GM21723 (cell line): ENCODE measurements around the gene PPL.
"Not testable (repeated sequence)": the region's sequence is repeated elsewhere in the genome, so short reads cannot be mapped to it uniquely, and the experiment has no call there.

ENCODE experiments used
- ATAC-seq: cut with Tn5 transposase; IDR thresholded peaks from one replicate; pipeline ENCODE4 v1.9.1; 2021; ENCODE audit warnings: mild to moderate bottlenecking, moderate library complexity; ENCODE audit not compliant: unreplicated experiment

Gene PPL

DNA sequence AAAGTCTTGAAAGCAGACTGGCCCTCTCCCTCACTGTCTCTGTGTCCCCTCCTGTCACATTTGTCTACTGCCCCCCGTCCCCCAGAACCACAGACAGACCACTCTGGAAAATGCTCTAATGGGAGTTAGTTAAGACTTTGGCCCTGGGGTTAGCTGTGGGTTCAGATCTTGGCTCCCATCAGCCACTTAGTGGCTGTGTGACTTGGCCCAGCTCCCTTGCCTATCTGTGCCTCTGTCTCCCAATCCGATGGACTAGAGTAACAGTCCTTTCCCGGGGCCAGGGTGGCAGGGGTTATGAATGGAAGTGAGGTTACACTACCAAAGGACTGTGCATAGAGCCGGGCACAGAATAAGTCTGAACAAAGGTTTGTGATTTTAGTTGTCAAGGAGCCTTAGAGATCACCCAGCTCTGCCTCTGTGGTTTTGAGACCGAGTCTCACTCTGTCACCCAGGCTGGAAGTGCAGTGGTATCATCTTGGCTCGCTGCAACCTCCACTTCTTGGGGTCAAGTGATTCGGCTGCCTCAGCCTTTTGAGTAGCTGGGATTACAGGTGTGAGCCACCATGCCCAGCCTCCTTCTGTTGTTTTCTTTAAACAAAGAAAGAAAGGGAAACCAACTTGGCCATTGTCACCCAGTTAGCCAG, 23.7 kb downstream of the PPL start:
- ATAC-seq = no peak

DNA sequence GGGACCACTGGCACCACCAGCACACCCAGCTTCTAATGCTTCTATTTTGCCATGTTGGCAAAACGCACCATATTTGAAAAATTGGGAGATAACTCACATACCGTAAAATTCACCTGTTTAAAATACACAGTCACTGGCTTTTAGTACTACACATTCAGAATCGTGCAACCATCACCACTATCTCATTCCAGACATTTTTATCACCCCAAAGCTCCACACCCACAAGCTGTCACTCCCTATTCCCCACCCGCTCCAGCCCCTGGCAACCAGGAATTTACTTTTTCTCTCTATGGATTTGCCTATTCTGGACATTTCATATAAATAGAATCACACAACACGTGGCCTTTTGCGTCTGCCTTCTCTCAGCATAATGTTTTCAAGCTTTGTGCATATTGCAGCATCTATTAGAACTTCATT, 25.0 kb downstream of the PPL start:
- ATAC-seq = no peak

DNA sequence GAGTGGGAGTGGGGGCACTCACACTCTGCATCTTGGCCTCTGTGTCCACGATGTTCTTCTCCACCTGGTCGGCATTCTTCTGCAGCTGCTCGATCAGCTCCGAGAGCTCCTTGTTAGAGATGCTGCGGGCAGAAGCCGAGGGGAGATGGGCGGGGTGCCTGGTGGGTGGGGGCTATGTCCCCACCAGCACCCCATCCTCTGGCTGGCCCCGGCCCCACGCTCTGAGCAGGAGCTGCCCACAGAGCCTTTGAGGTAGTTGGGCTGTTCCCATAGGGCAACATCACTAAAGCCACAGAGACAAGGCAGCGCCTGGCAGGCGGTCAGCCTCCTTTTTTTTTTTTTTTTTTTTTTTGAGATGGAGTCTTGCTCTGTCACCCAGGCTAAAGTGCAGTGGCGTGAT, 26.1 kb downstream of the PPL start:
- no peak for ATAC-seq

DNA sequence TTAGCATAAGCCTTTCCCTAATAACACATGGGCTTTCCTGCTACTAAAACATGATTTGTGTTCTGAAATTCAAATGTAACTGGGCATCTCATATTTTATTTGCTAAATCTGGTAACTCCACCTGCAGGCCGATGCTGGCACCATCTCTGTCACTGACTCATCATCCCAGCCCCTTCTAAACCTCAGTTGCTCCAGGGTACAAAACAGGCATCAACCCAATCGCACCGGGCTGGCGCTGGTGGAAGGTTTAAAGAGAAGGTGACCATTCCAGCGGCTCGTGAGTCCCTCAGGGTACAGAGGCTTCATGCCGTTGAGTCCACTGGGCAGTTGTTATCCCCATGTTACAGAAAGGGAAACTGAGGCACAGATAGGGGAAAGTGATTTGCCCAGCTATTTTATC, 27.1 kb downstream of the PPL start:
- ATAC-seq = no peak

DNA sequence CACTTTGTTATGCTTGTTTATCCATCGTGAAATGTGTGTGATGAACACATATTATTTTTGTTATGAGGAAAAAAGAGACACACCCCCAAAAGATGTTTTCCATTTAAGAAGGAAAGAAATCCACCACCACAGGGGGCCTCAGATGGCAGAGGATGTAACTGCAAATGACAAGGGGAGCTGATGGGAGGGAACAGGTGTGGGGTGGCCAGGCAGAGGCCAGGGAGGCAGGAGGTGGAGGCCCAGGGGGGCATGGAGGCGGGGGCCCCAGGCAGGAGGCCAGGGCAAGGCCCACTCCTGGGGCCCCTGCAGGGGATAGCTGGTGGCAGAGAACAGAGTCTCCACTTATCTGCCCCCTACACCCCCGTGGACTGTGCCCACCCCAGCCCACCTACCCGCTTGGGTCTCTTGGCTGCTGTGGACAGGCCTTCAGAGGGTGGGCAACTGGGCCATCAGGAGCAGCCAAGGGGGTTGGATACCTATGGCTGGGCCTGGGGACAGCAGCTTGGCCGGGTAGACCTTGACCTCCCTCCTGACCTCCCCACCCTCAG, 28.0 kb downstream of the PPL start:
- no peak for ATAC-seq

DNA sequence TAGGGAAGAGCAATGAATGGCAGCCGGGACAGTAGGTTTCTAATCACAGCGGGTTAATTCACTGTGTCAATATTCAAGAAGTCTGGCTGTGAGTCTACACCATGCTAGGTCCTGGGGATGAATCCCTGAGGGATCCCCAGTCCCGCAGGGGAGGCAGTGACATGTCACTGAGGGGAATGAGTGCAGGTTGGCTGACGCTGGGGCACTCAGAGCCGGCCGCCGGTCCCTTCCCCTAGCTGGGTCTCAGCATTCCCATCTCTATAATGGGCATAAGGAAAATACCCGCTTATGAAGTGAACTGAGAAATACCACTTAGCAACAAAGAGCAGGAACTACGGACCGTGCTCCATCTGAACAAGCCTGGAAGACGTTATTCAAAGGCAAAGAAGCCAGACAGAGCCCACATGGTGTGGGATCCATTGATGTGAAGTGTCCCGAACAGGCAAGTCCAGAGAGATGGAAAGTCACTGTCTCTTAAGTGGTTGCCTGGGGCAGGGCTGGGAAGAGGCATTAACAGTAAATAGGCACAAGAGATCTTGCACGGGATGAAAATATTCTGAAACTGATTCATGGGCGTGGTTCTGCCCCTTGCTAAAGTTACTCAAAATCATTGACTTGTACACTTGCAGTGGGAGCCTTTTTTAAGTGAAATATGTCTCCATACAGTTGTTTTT, 31.9 kb downstream of the PPL start:
- ATAC-seq = no peak

DNA sequence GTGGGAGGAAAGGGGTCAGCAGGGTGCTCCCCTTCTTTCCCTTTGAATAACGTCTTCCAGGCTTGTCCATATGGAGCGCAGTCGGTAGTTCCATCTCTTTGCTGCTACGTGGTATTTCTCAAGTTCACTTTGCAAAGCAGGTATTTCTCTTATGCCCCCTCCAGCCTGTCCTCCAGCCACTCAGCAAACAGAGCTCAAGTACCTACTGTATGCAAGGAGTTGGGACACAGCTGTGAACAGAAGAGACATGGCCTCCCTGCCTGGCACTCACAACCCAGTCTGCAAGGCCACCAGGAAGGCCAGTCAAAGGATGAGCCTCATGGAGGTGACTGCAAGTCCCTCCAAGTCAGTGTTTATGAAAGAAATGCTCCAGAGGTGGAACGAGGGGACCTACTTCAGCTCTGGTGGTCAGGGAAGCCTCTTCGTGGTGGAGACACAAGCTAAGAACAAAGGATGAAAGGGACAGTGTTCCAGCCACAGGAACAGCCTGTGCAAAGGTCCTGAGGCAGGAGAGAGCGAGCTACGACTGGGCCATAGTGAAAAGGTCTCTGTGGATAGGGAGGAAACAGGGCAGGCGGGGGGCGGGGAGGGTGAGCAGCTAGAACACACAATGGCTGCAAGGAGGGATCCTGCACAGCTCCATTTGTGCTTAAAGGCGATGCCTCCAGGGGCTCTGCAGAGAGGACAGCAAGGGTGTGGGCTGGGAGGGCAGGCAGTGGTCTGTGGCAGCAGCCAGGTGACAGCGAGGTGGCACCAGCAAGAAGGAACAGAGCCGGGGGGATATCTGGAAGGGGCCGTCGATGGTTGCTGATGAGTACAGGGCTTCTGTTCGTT, 32.6 kb downstream of the PPL start:
- no peak for ATAC-seq

DNA sequence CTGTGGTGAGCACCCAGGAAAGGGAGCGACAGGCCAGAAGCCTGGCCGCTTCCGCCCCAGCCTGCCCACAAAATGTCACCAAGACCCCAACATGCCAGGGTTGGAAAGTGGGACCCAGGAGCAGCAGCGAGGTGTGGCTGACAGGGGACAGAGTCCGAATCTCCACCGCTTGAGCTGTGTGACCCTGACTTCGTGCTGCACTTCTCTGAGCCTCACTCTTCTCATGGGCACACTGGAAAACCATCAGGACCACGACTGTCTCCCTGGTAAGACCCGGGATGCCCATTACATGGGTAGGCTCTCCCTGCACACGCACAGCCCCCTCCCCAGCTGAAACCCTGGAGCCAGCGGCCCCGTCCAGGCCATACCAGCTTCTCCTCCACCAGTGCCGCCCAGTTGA, 34.9 kb downstream of the PPL start:
- no peak for ATAC-seq

DNA sequence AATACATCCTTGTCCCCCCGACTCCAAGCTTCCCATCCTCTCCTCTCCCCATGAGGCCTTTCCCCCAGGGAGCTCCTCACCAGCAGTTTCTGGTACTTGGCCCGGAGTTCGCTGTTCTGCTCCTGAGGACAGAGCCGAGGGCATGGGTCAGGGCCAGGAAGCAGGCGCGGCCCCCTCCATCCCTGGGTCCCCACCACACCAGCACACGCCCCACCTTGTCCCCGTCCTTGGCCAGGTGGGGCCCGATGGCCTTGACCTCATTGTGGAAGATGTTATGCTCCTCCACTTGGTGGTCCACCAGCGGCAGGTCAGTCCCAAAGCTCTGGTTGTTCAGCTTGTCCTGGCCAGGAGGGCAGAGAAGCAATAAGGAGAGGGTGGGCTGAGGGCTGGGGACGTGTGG, 36.2 kb downstream of the PPL start:
- no peak for ATAC-seq

DNA sequence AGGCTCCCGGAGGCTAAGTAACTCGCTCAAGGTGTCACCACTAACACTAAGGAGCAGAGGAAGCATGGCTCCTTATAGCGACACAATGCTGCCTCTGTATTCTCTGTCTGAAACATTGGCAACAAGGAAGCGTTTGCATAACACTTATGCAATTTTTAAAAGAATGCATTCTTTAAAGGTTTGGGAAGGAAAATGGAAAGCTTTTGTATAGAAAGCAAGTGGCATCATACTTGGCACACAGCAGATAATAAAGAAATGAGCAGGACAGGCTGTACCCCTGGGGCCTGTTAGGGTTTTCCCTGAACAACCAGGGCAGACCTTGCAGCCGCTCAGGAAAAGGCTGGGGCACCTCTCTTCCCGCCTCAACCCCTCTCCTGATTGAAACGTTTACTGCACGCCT, 36.9 kb downstream of the PPL start:
- ATAC-seq = no peak

DNA sequence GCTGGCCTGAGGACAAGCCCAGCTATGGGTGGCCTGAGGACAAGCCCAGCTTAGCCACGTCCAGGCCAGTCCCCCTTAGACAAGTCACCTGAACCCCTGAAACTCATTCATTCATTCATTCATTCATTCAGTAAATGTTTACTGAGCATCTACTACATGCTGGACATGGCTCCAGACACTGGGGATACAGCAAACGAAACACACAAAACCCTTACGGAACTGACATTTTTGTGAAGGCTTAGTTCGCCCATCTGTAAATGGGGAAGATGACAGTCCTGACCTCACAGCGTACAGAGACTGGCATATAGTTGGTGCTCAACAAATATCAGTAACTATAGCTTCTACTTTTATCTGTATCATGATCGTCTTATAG, 37.5 kb downstream of the PPL start:
- no peak for ATAC-seq

DNA sequence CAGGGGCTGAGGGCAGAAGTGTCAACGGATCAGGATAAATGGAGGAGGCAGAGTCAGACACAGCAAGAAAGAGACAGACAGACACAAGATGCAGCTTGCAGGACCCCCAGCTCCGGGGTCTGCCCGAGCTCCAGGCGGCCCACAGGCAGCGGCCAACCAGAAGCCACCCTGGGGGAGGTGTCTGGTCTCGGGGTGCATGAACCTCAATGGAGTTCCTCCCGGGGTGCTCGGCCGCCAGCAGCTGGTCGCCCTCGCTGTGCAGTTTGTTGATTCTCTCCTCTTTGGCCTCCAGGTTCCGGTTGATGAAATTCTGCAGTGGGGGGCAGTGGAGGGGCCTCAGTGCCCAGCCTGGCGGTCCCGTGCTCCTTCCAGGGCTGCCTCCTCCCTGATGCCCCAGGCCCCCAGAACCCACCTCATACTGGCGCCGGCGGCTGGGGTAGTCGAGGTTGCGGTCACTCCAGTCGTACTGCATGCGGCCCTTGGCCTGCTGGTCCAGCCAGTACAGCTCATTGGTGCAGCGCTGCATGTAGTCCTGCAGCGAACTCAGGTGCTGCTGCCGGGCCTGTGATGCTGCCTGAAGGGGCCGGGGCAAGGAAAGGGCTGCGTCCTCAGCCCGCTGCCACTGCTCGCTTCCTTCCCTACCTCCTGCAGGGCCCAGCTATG, 38.0 kb downstream of the PPL start:
- no peak for ATAC-seq

DNA sequence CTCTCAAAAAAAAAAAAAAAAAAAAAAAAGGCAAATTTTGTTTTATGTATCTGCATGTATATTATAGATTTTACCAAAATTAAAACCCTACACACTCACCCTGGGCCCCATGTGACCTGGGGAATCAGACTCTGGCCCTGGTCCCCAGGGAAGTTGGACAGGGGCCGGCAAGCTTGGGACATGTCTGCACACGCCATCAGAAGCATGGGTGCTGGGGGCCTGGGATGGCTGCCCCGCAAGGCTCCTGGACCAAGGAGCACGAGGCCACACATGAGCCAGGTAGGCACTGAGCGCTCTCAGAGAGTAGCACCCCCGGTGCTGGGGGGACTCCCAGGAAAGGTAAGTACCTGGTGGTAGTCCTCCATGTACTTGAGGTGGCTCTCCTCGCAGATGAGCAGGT, 39.6 kb downstream of the PPL start:
- no peak for ATAC-seq

DNA sequence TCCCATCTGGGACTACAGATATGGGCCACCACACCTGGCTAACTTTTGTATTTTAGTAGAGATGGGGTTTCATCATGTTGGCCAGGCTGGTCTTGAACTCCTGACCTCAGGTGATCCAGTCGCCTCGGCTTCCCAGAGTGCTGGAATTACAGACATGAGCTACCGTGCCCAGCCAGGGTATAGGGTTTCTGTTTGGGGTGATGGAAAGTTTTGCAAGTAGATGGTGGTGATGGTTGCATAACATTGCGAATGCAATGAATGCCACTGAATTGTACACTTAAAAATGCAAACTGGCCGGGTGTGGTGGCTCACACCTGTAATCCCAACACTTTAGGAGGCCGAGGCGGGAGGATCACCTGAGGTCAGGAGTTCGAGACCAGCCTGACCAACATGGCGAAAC, 40.2 kb downstream of the PPL start:
- ATAC-seq = not testable (repeated sequence)

DNA sequence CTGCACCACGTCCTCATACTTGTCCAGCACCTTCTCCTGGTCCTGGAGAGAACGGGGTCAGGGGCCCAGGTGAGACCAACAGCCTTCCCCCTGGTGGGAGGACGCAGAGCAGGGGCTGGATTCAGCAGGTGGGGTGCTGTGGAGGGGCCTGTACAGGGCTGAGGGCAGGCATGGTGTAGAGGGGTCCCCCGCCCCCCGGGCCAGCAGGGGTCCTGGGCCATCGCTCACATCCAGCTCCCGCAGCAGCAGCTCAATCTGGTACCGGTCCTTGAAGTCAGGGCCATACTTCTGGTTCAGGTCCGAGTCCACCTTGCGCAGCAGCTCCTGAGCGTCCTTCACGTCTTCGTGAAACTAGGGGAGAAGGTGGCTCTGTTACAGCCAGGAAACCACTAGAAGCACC, 41.6 kb downstream of the PPL start:
- no peak for ATAC-seq

DNA sequence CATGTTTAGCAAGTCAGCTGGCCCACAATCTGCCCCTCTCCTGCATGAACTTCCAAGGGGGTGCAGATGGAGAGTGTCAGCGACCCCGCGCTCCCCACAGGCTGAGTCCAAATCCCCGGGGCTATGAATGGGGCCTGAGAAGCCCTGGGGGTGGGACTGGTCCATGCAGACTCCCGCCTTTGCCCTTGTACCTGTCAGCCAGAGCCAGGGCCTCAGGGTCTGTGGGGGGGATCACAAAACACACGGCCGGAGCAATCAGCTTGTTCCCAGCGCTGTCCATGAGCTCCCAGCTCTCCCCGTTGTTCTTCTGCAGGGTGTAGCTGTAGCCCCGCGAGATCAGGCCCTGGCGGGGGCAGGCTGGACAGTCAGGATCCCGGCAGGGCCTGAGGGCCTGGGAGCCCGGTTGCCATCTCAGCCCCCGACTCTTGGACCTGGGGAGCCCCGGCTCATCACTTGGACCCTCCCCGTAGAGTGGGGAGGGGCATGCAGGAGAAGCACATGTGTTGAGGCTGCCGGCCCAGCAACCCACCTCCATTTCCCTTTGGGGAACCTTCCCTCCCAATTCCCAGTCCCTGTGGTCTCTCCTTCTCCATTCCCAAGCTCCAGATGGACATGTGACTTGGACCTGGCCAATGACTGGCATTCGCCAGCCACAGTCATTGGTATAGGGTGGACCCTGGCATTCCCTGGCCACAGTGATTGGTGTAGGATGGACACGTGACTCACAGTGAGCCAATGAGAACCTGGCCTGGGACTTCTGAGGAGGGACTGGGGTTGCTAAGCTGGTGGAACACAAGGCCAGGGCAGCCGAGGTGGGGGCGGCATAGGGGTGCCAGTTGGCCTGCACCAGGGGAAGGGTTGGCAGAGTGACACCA, 42.4 kb downstream of the PPL start:
- ATAC-seq = no peak

DNA sequence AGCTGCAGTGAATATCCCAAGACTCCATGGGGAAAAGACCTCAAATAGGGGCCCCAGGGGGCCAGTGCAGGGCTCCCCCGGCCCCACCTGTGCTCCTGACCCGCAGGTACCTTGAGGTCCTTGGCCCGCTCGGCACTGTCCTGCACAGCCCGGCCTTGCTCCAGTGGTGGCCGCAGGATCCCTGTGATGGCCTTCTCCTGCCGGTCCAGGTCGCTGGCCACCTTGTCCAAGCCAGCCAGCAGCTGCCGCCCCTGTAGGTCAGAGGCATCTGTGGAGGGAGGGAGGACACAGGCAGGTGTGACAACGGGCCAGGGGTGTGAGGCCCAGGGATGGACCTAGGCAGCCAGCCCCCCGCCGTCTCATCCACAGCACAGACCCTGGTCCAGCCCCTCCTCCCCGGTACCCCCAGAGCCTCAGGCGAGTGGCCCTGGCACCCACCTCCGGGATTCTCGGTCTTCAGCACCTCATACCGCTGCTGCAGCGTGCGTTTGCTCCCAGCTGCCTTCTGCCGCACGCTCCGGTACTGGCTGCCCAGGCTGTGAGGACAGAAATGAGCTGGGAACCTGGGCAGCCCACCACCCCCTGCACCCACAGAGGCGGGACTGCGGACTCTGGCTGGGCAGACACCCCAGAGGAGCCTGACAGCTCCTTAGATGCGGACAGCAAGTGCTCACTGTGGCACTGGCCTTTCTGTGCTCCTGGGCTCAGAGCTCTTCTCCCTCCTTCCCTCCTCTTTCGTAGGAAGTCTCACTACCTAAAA, 43.7 kb downstream of the PPL start:
- ATAC-seq = no peak

DNA sequence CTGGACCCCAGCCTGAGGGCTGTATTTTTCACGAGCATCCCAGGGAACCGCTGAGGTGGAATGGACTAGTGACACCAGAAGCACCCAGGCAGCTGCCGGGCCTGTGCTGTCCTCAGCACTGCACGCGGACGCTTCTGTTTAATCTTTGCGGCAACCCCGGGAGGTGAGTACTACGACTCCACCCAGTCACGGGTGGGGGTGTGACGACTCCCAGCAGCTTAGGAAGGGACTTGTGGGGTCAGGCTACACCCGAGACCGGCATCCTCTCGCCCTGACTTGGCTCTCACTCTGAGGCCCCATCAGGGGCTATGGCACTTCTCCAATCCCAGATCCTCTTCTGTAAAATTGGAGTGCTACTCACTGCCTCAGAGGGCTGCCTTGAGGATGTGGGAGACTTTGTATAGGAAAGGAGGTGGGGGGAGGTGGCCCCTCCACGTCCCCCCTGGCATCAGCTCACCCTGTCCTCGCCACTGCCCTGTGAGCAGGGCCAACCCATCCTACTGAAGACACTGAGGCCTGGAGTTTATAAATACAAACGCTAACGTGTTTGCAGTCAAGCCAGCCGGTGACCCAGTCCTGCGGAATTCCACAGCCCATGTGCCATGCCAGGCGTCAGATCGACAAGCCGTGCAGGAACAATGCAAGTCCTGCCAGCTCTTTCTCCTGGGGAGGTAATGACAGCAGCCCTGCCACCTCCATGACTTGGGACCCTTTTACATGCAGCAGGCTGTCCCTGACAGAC, 44.4 kb downstream of the PPL start:
- ATAC-seq = no peak

DNA sequence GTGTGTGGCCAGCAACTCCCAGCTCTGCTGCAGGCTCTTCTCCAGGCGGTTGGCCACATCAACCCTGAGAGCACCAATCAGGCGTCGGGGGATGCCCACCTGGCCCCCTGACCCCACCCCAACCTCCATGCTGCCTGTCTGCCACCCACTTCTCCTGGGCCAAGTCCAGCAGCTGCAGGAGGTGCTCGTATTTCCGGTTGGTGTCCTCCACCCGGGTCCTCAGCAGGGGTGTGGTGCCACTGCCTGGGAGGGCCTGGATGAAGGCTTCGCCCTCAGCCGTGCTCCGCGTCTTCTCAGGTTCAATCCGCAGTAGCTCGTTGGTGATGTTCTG, 45.1 kb downstream of the PPL start:
- ATAC-seq = no peak
